Right ventricle myocardium inferior (tissue), 1 donor: ENCODE data around the gene CYP46A1. TPM values are rescaled to one million over a fixed set of nuclear protein-coding genes. Genes with fewer than 3 reads are reported as not detected.

ENCODE experiments used
- ATAC-seq: fragments of 200-7000 bp; cut with Tn5 transposase; one replicate; pipeline ENCODE4 v1.9.1; 2020; ENCODE audit warnings: mild to moderate bottlenecking, moderate library complexity
- DNase-seq: peaks from one replicate; pipeline ENCODE4 v3.0.0; 2021; ENCODE audit errors: missing footprints
- intact Hi-C: fragments of 100-400 bp; cut with DNase I; formaldehyde crosslinking; loops from one replicate; pipeline ENCODE4 v1.11.0; 2022
- total RNA-seq: library from RNA; stranded (reverse); fragmentation: NEBNext Ultra II Directional; extraction: Animal tissue kit (Norgen Biotek cat#: 25700); gene quantifications from one replicate; pipeline ENCODE4 v1.2.1, GENCODE V29; 2021
- donor health status: DM: no; HTN: yes; CAD: no; lungs with severe emphysema.

The CYP46A1 gene
- total RNA-seq, 1 donor from 2014 or later: 2.2 TPM

- peak; percentile 45 for ATAC-seq
- intact Hi-C loops: loop anchor here (2.0 kb wide), 1 partner anchor 202 kb away; no protein-coding TSS in a partner anchor
- peak; percentile 90 for DNase-seq
These were observed 1.1 kb upstream of the CYP46A1 start for GRCh38 chr14:99682809-99683618.

GRCh38 chr14:99684410-99684934 is 374 bp downstream of the CYP46A1 start:
- ATAC-seq (no peak), DNase-seq (no peak)
- intact Hi-C loops: no loop called here

GRCh38 chr14:99685151-99685591 is 1.1 kb downstream of the CYP46A1 start:
- ATAC-seq (no peak), DNase-seq (no peak)
- intact Hi-C loops: no loop called here

GRCh38 chr14:99685596-99685995 is 1.5 kb downstream of the CYP46A1 start:
- ATAC-seq (no peak), DNase-seq (no peak)
- intact Hi-C loops: no loop called here

GRCh38 chr14:99686557-99687283 is 2.6 kb downstream of the CYP46A1 start:
- intact Hi-C loops: no loop called here
- DNase-seq: no peak
- no peak for ATAC-seq

DNA sequence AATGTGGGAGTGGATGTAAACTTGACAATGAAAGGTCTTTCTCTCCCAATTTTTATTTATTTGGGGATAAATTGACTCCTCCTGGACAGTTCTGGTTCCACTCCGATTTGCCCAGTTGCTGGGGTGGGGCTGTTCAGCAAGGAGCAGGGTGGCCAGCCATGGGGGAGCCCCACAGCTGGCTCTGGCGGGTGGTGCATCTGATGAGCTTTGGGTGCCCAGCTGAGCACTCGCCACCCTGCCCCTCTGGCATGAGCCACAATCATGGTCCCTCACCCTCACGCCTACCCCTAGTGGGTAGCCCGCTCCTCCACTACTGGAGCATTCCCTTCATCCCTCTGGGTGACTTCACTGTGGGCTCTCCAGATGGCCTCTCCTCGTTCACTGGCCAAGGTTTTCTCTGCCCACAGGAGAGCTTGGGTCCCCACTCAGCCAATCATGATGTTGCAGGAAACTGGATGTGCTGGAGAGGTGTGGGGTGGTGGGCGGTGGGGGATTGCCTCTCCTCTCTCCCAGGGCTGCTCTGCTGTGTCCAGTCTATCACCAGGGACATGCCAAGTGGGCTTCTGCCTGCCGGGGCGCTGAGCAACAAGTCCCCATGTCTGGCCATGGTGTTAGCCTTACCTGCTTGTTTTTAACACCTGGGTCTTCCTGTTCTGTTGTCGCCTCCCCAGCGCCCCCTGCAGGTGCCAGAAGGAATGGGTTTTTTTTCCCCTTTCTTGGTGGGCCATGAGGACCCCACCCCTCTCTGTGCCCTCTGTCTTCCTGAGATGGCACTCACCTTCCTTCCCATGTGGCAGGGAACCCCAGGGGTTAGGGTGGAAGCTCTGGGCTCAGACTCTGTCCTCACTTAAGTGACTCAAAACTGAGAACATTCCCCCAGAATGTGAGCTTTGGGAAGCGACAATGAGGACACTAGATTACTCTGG is 3.4 kb downstream of the CYP46A1 start:
- intact Hi-C loops: no loop called here
- ATAC-seq: no peak
- DNase-seq: peak; percentile 53

GRCh38 chr14:99688210-99688581 is 4.1 kb downstream of the CYP46A1 start:
- DNase-seq (no peak), ATAC-seq (no peak)
- intact Hi-C loops: no loop called here

GRCh38 chr14:99688629-99689028 is 4.5 kb downstream of the CYP46A1 start:
- ATAC-seq (no peak), DNase-seq (no peak)
- intact Hi-C loops: no loop called here

DNA sequence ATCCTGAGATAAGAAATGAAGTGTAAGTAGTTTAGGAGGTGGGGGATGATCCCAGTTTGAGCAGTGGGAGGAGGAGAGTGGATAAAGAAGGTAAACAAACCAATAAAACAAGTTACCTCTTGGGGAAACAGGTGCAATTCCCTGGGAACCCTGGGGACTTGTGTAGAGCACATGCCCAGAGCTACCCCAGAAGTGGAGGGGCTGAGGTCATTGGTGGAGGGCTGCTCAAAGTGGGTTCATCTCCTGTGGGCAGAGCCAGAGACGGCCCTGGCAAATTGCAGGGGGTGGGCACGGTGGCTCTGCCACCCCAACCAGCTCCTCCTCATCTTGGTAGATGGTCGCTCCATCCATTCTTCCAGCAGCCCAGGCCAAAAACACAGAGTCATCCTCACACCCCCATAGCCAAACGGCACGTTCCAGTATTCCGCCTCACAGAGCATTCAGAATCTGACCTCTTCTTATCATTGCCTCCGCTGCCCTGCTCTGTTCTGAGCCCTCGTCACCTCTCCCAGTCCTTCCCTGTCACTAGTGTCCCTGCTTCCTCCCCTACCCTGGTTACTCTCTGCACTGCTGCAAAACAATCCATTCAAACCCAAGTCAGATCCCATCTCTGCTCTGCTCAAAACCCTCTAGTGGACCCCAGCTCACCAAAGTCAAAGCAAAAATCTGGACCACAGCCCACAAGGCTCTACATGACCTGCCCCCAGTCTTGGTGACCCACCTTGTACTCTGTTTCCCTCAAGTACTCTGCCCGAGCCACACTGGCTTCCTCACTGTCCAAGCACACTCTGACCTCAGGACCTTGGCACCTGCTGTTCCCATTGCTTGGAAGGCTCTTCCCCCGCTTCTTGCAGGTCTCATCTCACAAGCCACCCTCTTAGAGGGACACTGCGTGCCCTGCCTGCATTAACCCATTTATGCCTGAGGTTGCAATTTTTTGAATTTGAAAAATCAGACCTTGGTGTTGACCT is 5.5 kb downstream of the CYP46A1 start:
- DNase-seq (no peak), ATAC-seq (no peak)
- intact Hi-C loops: no loop called here

DNA sequence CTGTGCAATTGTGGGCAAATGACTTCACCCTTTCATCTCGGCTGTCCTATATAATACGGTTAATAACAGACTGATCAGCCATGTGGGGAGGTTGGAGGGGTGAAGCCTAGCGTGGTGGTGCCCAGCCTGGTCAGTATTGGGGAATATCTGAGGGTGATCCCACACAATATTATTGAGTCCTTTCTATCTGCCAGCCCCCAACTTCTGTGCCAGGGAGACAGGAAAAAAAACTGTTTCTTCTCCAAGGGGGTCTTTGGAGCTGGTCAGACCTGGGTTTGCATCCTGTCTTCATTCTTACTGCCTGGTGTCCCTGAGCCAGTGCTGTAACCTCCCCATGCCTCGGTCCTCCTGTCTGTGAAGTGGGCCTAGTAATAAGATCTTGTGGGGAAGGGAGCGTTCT is 6.5 kb downstream of the CYP46A1 start:
- intact Hi-C loops: no loop called here
- ATAC-seq: no peak
- DNase-seq: no peak

DNA sequence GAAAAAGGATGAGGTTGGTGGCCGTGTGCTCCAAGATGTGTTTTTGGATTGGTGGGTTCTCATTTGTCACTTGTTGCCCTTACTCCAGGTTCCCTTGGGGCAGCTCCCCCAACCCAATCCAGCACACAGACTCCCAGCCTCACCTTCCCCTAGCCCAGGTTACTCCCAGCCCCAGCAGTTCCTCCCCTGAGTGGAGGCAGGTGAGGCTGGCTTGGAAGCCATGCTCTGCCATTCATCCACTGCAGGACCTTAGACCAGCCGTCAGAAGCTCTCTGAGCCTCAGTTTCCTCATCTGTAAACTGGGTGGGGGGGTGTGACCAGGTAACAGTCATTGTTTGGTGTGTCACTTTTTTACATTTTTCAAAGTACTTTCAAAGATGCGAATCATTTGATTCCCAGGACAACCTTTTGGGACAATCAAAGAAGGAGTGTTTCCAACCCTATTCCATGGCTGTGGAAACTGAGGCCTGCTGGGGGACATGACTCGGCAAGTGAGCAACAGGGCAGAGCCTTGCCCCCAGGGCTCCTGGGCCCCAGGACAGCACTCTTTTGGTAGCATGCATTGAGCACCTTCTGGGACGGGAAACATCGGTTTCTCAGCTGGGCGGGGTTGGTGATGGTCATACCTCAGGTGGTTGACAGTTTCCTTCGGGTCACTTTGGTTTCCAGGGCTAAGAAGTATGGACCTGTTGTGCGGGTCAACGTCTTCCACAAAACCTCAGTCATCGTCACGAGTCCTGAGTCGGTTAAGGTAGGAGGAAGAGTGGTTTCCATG is 7.2 kb downstream of the CYP46A1 start:
- DNase-seq (no peak), ATAC-seq (no peak)
- intact Hi-C loops: no loop called here

DNA sequence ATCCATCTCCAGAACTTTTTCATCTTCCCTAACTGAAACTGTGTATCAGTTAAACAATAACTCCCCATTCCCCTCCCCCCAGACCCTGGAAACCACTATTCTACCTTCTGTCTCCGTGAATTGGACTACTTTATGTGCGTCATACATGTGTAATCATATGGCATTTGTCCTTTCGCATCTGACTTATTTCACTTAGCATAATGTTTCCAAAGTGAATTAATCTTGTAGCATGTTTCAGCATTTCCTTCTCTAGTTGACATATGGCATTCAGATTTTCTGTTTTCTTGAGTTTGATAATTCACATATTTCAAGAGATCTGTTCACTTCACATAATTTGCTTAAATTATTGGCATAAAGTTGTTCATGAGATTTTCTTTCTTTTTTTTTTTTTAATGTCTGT is 9.8 kb downstream of the CYP46A1 start:
- intact Hi-C loops: no loop called here
- ATAC-seq: no peak
- DNase-seq: no peak

- intact Hi-C loops: no loop called here
- DNase-seq: no peak
- no peak for ATAC-seq
These were observed 12.8 kb downstream of the CYP46A1 start for GRCh38 chr14:99696929-99697328.

GRCh38 chr14:99698236-99698635 is 14.1 kb downstream of the CYP46A1 start:
- ATAC-seq: no peak
- intact Hi-C loops: no loop called here
- DNase-seq: no peak

DNA sequence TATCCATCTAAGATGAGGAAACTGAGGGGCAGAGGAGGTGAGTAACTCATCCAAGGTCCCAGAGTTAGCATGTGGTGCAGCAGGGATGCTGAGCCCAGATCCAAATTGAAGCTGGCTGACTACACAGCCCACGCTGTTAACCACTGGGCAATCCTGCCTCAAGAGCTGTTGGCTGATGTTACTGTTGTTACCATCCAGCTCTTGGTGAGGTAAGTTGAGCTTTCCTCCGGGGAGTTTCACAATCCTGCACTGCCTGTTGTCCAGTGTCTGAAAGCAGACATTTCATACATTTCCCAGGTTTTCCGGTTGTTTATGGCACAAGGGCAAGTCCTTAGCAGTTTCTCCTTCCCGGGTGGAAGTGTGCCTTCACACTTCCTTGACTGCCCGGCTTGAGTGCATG is 14.5 kb downstream of the CYP46A1 start:
- ATAC-seq (no peak), DNase-seq (no peak)
- intact Hi-C loops: no loop called here

DNA sequence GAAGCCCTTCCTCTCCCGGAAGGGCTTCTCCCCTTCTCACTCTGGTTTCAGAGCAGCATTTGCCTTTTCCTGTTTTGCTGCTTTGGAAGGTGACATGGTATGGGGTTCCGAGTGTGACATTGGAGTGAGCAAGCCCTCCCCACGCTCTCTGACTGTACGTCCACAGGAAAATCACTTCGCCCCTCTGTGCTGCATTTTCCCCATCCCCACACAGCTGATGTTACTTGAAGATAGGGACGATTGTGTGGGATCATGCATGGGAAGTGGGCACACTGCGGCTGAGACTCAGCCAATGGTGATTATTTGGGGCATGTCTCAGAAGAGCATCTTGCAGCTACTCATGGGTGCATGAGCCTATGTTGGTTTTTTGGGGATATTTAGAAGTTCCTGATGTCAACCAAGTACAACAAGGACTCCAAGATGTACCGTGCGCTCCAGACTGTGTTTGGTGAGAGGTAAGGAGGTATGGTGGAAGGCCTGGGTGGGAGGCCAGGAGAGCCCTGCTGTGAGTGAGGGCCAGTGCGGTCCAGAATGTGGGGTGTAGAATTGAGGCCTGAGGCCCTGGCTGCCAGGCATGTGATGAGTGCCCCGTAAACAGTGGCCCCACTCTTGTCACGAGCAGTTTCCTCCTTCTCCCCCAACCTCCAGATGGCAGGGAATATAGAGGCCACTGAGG is 15.1 kb downstream of the CYP46A1 start:
- DNase-seq (no peak), ATAC-seq (no peak)
- intact Hi-C loops: no loop called here

DNA sequence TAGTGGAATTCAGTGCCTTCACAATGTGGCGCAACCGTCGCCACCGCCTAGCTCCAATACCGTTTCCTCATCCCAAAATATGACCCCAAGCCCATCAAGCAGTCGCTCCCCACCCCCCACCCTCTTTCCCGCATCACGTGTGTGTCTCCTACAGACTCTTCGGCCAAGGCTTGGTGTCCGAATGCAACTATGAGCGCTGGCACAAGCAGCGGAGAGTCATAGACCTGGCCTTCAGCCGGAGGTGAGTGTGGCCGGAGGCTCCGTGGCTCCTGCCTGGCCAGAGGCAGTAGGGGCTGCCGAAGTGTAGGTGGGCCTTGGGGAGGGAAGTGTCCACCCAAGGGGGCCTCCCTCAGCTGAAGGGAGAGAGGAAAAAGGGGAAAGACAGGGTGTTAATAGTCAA is 15.8 kb downstream of the CYP46A1 start:
- no peak for DNase-seq
- intact Hi-C loops: no loop called here
- ATAC-seq: no peak
